HEK293 (cell line): ENCODE data around the gene PPP1R3E.

Experiments used
- GLIS2 ChIP-seq: fragments of 450-650 bp; formaldehyde crosslinking; IDR thresholded peaks from 2 replicates; pipeline ENCODE4 v1.5.1; 2016; ENCODE audit warnings: missing biosample characterization, missing genetic modification characterization
- KLF16 ChIP-seq: fragments of 450-650 bp; formaldehyde crosslinking; IDR thresholded peaks from 2 replicates; pipeline ENCODE4 v1.5.1; 2017; ENCODE audit warnings: missing biosample characterization, missing genetic modification characterization
- KLF9 ChIP-seq: fragments of 450-650 bp; formaldehyde crosslinking; IDR thresholded peaks from 2 replicates; pipeline ENCODE4 v1.5.1; 2016; ENCODE audit warnings: missing biosample characterization, missing genetic modification characterization, low read depth
- MZF1 ChIP-seq: fragments of 450-650 bp; formaldehyde crosslinking; IDR thresholded peaks from 2 replicates; pipeline ENCODE4 v1.5.1; 2017; ENCODE audit warnings: missing biosample characterization, missing genetic modification characterization, borderline replicate concordance
- PATZ1 ChIP-seq: fragments of 450-650 bp; formaldehyde crosslinking; IDR thresholded peaks from 2 replicates; pipeline ENCODE4 v1.5.1; 2016; ENCODE audit warnings: missing biosample characterization, missing genetic modification characterization
- REST ChIP-seq: fragments of 450-650 bp; formaldehyde crosslinking; IDR thresholded peaks from 2 replicates; pipeline ENCODE4 v1.5.1; 2016; ENCODE audit warnings: missing biosample characterization, missing genetic modification characterization
- SETDB1 ChIP-seq: IDR thresholded peaks from one replicate; pipeline ENCODE4 v1.6.1; 2017; ENCODE audit warnings: mild to moderate bottlenecking, low read length, moderate library complexity, mixed read lengths; ENCODE audit not compliant: insufficient read length
- SP3 ChIP-seq: fragments of 450-650 bp; formaldehyde crosslinking; IDR thresholded peaks from 2 replicates; pipeline ENCODE4 v1.5.1; 2016; ENCODE audit warnings: missing biosample characterization, missing genetic modification characterization
- TCF7L2 ChIP-seq: IDR thresholded peaks from 2 replicates; pipeline ENCODE4 v1.6.1; 2011; ENCODE audit warnings: low read depth, mild to moderate bottlenecking, inconsistent platforms, low read length, moderate library complexity, borderline replicate concordance
- WT1 ChIP-seq: fragments of 450-650 bp; formaldehyde crosslinking; IDR thresholded peaks from 2 replicates; pipeline ENCODE4 v1.5.1; 2016; ENCODE audit warnings: missing biosample characterization, missing genetic modification characterization
- ZBTB26 ChIP-seq: fragments of 450-650 bp; formaldehyde crosslinking; optimal IDR thresholded peaks from 2 replicates; pipeline ENCODE3; 2016; ENCODE audit warnings: missing biosample characterization, mild to moderate bottlenecking, missing genetic modification characterization
- ZBTB44 ChIP-seq: fragments of 450-650 bp; IDR thresholded peaks from 2 replicates; pipeline ENCODE4 v1.5.1; 2018; ENCODE audit warnings: missing biosample characterization, mild to moderate bottlenecking, missing genetic modification characterization
- ZEB2 ChIP-seq: fragments of 450-650 bp; formaldehyde crosslinking; IDR thresholded peaks from 2 replicates; pipeline ENCODE4 v1.5.1; 2016; ENCODE audit warnings: missing biosample characterization, missing genetic modification characterization
- ZFHX2 ChIP-seq: fragments of 450-650 bp; formaldehyde crosslinking; conservative IDR thresholded peaks from 2 replicates; pipeline ENCODE4 v1.5.1; 2016; ENCODE audit warnings: missing biosample characterization, missing genetic modification characterization
- ZFP37 ChIP-seq: fragments of 450-650 bp; formaldehyde crosslinking; IDR thresholded peaks from 2 replicates; pipeline ENCODE4 v1.5.1; 2016; ENCODE audit warnings: missing biosample characterization, missing genetic modification characterization
- ZNF133 ChIP-seq: fragments of 450-650 bp; formaldehyde crosslinking; IDR thresholded peaks from 2 replicates; pipeline ENCODE4 v1.5.1; 2016; ENCODE audit warnings: missing biosample characterization, missing genetic modification characterization
- ZNF23 ChIP-seq: fragments of 450-650 bp; formaldehyde crosslinking; IDR thresholded peaks from 2 replicates; pipeline ENCODE4 v1.5.1; 2016; ENCODE audit warnings: missing biosample characterization, missing genetic modification characterization, borderline replicate concordance
- ZNF302 ChIP-seq: fragments of 450-650 bp; formaldehyde crosslinking; IDR thresholded peaks from 2 replicates; pipeline ENCODE4 v1.5.1; 2016; ENCODE audit warnings: missing biosample characterization, missing genetic modification characterization, low read depth
- ZNF354C ChIP-seq: fragments of 450-650 bp; formaldehyde crosslinking; IDR thresholded peaks from 2 replicates; pipeline ENCODE4 v1.5.1; 2016; ENCODE audit warnings: missing biosample characterization, missing genetic modification characterization, low read depth, borderline replicate concordance
- ZNF37A ChIP-seq: fragments of 450-650 bp; IDR thresholded peaks from 2 replicates; pipeline ENCODE4 v1.5.1; 2018; ENCODE audit warnings: missing biosample characterization, missing genetic modification characterization
- ZNF391 ChIP-seq: fragments of 450-650 bp; formaldehyde crosslinking; IDR thresholded peaks from 2 replicates; pipeline ENCODE4 v1.5.1; 2016; ENCODE audit warnings: low read depth, missing biosample characterization, missing genetic modification characterization, borderline replicate concordance
- ZNF544 ChIP-seq: fragments of 450-650 bp; formaldehyde crosslinking; IDR thresholded peaks from 2 replicates; pipeline ENCODE4 v1.5.0; 2017; ENCODE audit warnings: missing biosample characterization, missing genetic modification characterization
- ZNF548 ChIP-seq: fragments of 450-650 bp; formaldehyde crosslinking; IDR thresholded peaks from 2 replicates; pipeline ENCODE4 v1.5.1; 2016; ENCODE audit warnings: missing biosample characterization, missing genetic modification characterization
- ZNF629 ChIP-seq: fragments of 450-650 bp; formaldehyde crosslinking; IDR thresholded peaks from 2 replicates; pipeline ENCODE4 v1.5.1; 2017; ENCODE audit warnings: missing biosample characterization, missing genetic modification characterization
- ZNF658 ChIP-seq: fragments of 450-650 bp; formaldehyde crosslinking; IDR thresholded peaks from 2 replicates; pipeline ENCODE4; 2016; ENCODE audit warnings: missing biosample characterization, missing genetic modification characterization
- ZNF776 ChIP-seq: fragments of 450-650 bp; formaldehyde crosslinking; IDR thresholded peaks from 2 replicates; pipeline ENCODE4 v1.5.0; 2017; ENCODE audit warnings: missing biosample characterization, missing genetic modification characterization, borderline replicate concordance
- ZSCAN23 ChIP-seq: fragments of 450-650 bp; formaldehyde crosslinking; IDR thresholded peaks from 2 replicates; pipeline ENCODE4 v1.5.1; 2016; ENCODE audit warnings: missing biosample characterization, missing genetic modification characterization
- ZSCAN30 ChIP-seq: fragments of 450-650 bp; IDR thresholded peaks from 2 replicates; pipeline ENCODE4 v1.5.1; 2018; ENCODE audit warnings: missing biosample characterization, mild to moderate bottlenecking, missing genetic modification characterization, moderate library complexity
- ZSCAN5A ChIP-seq: fragments of 450-650 bp; formaldehyde crosslinking; IDR thresholded peaks from 2 replicates; pipeline ENCODE4 v1.5.1; 2016; ENCODE audit warnings: missing biosample characterization, missing genetic modification characterization

PPP1R3E gene

GRCh38 chr14:23286020-23286901 is 16.4 kb downstream of the PPP1R3E start, which contains the start of gene HOMEZ (continued):
- no peak for TF ChIP-seq TCF7L2
- peak; percentile 56; the same call in 1 of the 2 replicates for TF ChIP-seq ZNF629 (tag by site-specific recombination)
- peak; percentile 87 for TF ChIP-seq ZBTB26 (tag by site-specific recombination)
- TF ChIP-seq ZNF302 (tag by site-specific recombination): no peak
- TF ChIP-seq ZNF354C: no peak
- no peak for TF ChIP-seq ZNF37A (tag by site-specific recombination)
- peak; percentile 90 for TF ChIP-seq ZEB2
- TF ChIP-seq ZNF548 (tag by site-specific recombination): no peak
- peak; percentile 98 for TF ChIP-seq SP3 (tag by site-specific recombination)
- peak; percentile 68; the same call in 1 of the 2 replicates for TF ChIP-seq MZF1
- TF ChIP-seq GLIS2: peak; percentile 100
- no peak for TF ChIP-seq ZNF658 (tag by site-specific recombination)
- peak; percentile 95 for TF ChIP-seq ZFHX2 (tag by site-specific recombination)
- TF ChIP-seq ZFP37 (tag by site-specific recombination): no peak
- peak; percentile 83 for TF ChIP-seq REST
- TF ChIP-seq KLF9 (tag by site-specific recombination): peak; percentile 78
- TF ChIP-seq KLF16: peak; percentile 48
- TF ChIP-seq ZSCAN5A: no peak
- TF ChIP-seq ZSCAN30: no peak
- peak; percentile 88 for TF ChIP-seq PATZ1 (tag by site-specific recombination)
- TF ChIP-seq ZNF133 (tag by site-specific recombination): no peak
- peak; percentile 15; the same call in 1 of the 2 replicates for TF ChIP-seq ZNF391 (tag by site-specific recombination)
- no peak for TF ChIP-seq ZBTB44 (tag by site-specific recombination)
- no peak for TF ChIP-seq ZNF23 (tag by site-specific recombination)
- TF ChIP-seq ZNF776 (tag by site-specific recombination): no peak
- TF ChIP-seq SETDB1: no peak
- TF ChIP-seq WT1: no peak
- no peak for TF ChIP-seq ZSCAN23 (tag by site-specific recombination)
- no peak for TF ChIP-seq ZNF544 (tag by site-specific recombination)
